Hepatocyte (in vitro differentiated cells): ENCODE data around the gene LRRTM3.

ENCODE experiments used
- CTCF ChIP-seq: fragments of 200-600 bp; sonication (generic); IDR thresholded peaks from 2 replicates; pipeline ENCODE4 v1.5.1; 2016; ENCODE audit warnings: antibody characterized with exemption, mild to moderate bottlenecking; ENCODE audit not compliant: poor library complexity
- EZH2 ChIP-seq: fragments of 200-600 bp; sonication (generic); IDR thresholded peaks from 2 replicates; pipeline ENCODE4 v1.6.1; 2016; ENCODE audit warnings: antibody characterized with exemption, mild to moderate bottlenecking, borderline replicate concordance
- EZH2phosphoT487 ChIP-seq: fragments of 200-600 bp; sonication (generic); IDR thresholded peaks from one replicate; pipeline ENCODE4 v1.6.1; 2018; ENCODE audit warnings: antibody characterized with exemption, mild to moderate bottlenecking, low read depth, moderate library complexity; ENCODE audit not compliant: unreplicated experiment, severe bottlenecking

- TF ChIP-seq CTCF: no peak
- no peak for TF ChIP-seq EZH2
- no peak for TF ChIP-seq EZH2phosphoT487
Observed at GRCh38 chr10:67088036-67088435, 162.2 kb downstream of the LRRTM3 start.
